ENCODE results near the gene DLGAP1.
"Not testable (repeated sequence)": the region's sequence is repeated elsewhere in the genome, so short reads cannot be mapped to it uniquely, and the experiment has no call there.

- TF ChIP-seq CTCF (IDR thresholded peaks at IDR 0.05; ENCODE audit: low read depth, low read length); POLR2A (IDR thresholded peaks at IDR 0.05; ENCODE audit: extremely low read depth, insufficient read length): not testable (repeated sequence)
Observed at GRCh38 chr18:3694030-3694778, 760.9 kb downstream of the DLGAP1 start.

Data from NB4 (cell line).